Osteocyte (in vitro differentiated cells): ENCODE results near the gene PON1. TPM values are rescaled to one million over a fixed set of nuclear protein-coding genes. Genes with fewer than 3 reads are reported as not detected.

ENCODE experiments used
- DNase-seq: peaks from one replicate; pipeline ENCODE4 v3.0.0; 2021; ENCODE audit warnings: mixed read lengths; ENCODE audit not compliant: unreplicated experiment; ENCODE audit errors: extremely low spot score
- H3K27ac Mint-ChIP-seq: one replicate; pipeline ENCODE4 v1.8.0; 2021; ENCODE audit warnings: mild to moderate bottlenecking, mixed read lengths; ENCODE audit not compliant: unreplicated experiment
- H3K27me3 Mint-ChIP-seq: one replicate; pipeline ENCODE4 v1.8.0; 2021; ENCODE audit warnings: mixed read lengths; ENCODE audit not compliant: unreplicated experiment
- H3K36me3 Mint-ChIP-seq: one replicate; pipeline ENCODE4 v1.8.0; 2021; ENCODE audit warnings: mixed read lengths; ENCODE audit not compliant: unreplicated experiment
- H3K4me1 Mint-ChIP-seq: one replicate; pipeline ENCODE4 v1.8.0; 2021; ENCODE audit warnings: mixed read lengths; ENCODE audit not compliant: unreplicated experiment
- H3K4me3 Mint-ChIP-seq: one replicate; pipeline ENCODE4 v1.8.0; 2021; ENCODE audit warnings: mild to moderate bottlenecking, moderate library complexity, mixed read lengths; ENCODE audit not compliant: unreplicated experiment
- H3K9me3 Mint-ChIP-seq: one replicate; pipeline ENCODE4 v1.8.0; 2021; ENCODE audit warnings: mixed read lengths; ENCODE audit not compliant: unreplicated experiment
- CTCF ChIP-seq: fragments of 200-600 bp; sonication (generic); IDR thresholded peaks from 2 replicates; pipeline ENCODE4 v1.5.0; 2021; ENCODE audit warnings: antibody characterized with exemption, mild to moderate bottlenecking, moderate library complexity
- long read RNA-seq: library from polyadenylated mRNA; unstranded; transcript quantifications from one replicate; pipeline ENCODE4 v2.0.0, GENCODE V29; 2021
- total RNA-seq: library from RNA; stranded (reverse); gene quantifications from 2 replicates; pipeline ENCODE4 v1.2.1, GENCODE V29; 2021

Gene PON1
- total RNA-seq, result not detected in 2 replicates
- long read RNA-seq, result 0 reads

- no peaks in the 10 kb centered on the region for H3K36me3 Mint-ChIP-seq
- H3K27ac Mint-ChIP-seq, result no peak within 1 kb of the TSS
- no peaks in the 10 kb centered on the region for H3K4me1 Mint-ChIP-seq
- H3K4me3 Mint-ChIP-seq, result no peak within 1 kb of the TSS
- TF ChIP-seq CTCF, result no peak
- H3K27me3 Mint-ChIP-seq, result peaks cover 26% of the 10 kb centered on the region
- DNase-seq, result no peak
- H3K9me3 Mint-ChIP-seq, result no peaks in the 10 kb centered on the region
Measured at GRCh38 chr7:95324431-95324830, at the start of gene PON1. TSS of gene PON1 (minus strand) at chr7:95324532. CDS start at chr7:95324475, 57 bp downstream.

GRCh38 chr7:95373323-95373722 lies 49.0 kb upstream of the PON1 start:
- peaks cover 5% of the 10 kb centered on the region for H3K9me3 Mint-ChIP-seq
- no peak overlapping the region for H3K4me3 Mint-ChIP-seq
- H3K27me3 Mint-ChIP-seq, result no peaks in the 10 kb centered on the region
- H3K36me3 Mint-ChIP-seq, result no peaks in the 10 kb centered on the region
- no peaks in the 10 kb centered on the region for H3K4me1 Mint-ChIP-seq
- no peak overlapping the region for H3K27ac Mint-ChIP-seq
- no peak for DNase-seq
- no peak for TF ChIP-seq CTCF

- Mint-ChIP-seq H3K27ac (no peak overlapping the region), H3K27me3 (peaks cover 8% of the 10 kb centered on the region), H3K9me3 (no peaks in the 10 kb centered on the region), H3K4me1 (no peaks in the 10 kb centered on the region), H3K36me3 (no peaks in the 10 kb centered on the region), H3K4me3 (no peak overlapping the region)
- no peak for DNase-seq
- no peak for TF ChIP-seq CTCF
Measured at GRCh38 chr7:95368235-95368634, 43.9 kb upstream of the PON1 start.

- Mint-ChIP-seq H3K9me3 (no peaks in the 10 kb centered on the region), H3K27me3 (peaks cover 8% of the 10 kb centered on the region)
Measured at GRCh38 chr7:95367606-95368005, 43.3 kb upstream of the PON1 start.

GRCh38 chr7:95365151-95365550 lies 40.8 kb upstream of the PON1 start:
- Mint-ChIP-seq H3K9me3 (no peaks in the 10 kb centered on the region), H3K27me3 (peaks cover 8% of the 10 kb centered on the region), H3K36me3 (no peaks in the 10 kb centered on the region), H3K4me3 (no peak overlapping the region), H3K27ac (no peak overlapping the region), H3K4me1 (no peaks in the 10 kb centered on the region)
- no peak for TF ChIP-seq CTCF
- DNase-seq, result no peak

More at GRCh38 chr7:95367606-95368005, 43.3 kb upstream of the PON1 start:
- DNase-seq, result no peak
- no peaks in the 10 kb centered on the region for H3K4me1 Mint-ChIP-seq
- no peaks in the 10 kb centered on the region for H3K36me3 Mint-ChIP-seq
- no peak overlapping the region for H3K27ac Mint-ChIP-seq
- TF ChIP-seq CTCF, result no peak
- no peak overlapping the region for H3K4me3 Mint-ChIP-seq
